Endothelial cell of umbilical vein (primary cell): ENCODE data around the gene SVIL. TPM values are rescaled to one million over a fixed set of nuclear protein-coding genes. Genes with fewer than 3 reads are reported as not detected.

Experiments
- BruUV-seq: library from RNA; stranded (reverse); fragments of 400-500 nt; replicated peaks from 2 replicates; lab custom pipeline; 2021; lab: Mats Ljungman, UMichigan
- CTCF ChIA-PET: fragments of 300-600, 350-600 bp; sonication (Branson Sonifier 250); formaldehyde crosslinking; loops from one replicate; lab custom pipeline; 2021; ENCODE audit warnings: antibody characterized with exemption, inconsistent platforms; lab: Charles Lee
- POLR2A ChIA-PET: fragments of 300-600, 350-600 bp; sonication (Branson Sonifier 250); formaldehyde crosslinking; loops from one replicate; lab custom pipeline; 2021; ENCODE audit warnings: antibody characterized with exemption, inconsistent platforms; lab: Charles Lee
- DNase-seq: peaks from one replicate; pipeline ENCODE4 v3.0.0-alpha.2; 2011; ENCODE audit warnings: low read depth, low spot score
- FAIRE-seq: peaks from 2 replicates; lab custom pipeline; 2011; peaks lifted over from hg19 to GRCh38; lab: Jason Lieb, UNC
- H2AFZ ChIP-seq: 2 replicates; pipeline ENCODE4 v1.6.0; 2012; ENCODE audit warnings: low read depth, low read length, control low read depth, inconsistent platforms
- H3K27ac ChIP-seq: 2 replicates; pipeline ENCODE4 v1.5.1; 2011; ENCODE audit warnings: low read depth, mild to moderate bottlenecking, control low read depth, low read length, moderate library complexity; ENCODE audit not compliant: insufficient read depth
- H3K27me3 ChIP-seq, 2 experiments: 2 replicates each; pipeline versions ENCODE4 v1.6.0 to v1.6.1; 2011; ENCODE audit warnings: low read length in 2 of 2, mixed read lengths in 1 of 2; ENCODE audit not compliant: control insufficient read depth in 2 of 2, insufficient read depth in 2 of 2
- H3K36me3 ChIP-seq, 2 experiments: 2 replicates in 1 of 2; 3 replicates in 1 of 2; pipeline ENCODE4 v1.5.1; 2011; ENCODE audit warnings: low read length in 2 of 2, mild to moderate bottlenecking in 1 of 2, moderate library complexity in 1 of 2; ENCODE audit not compliant: control insufficient read depth in 2 of 2, insufficient read depth in 2 of 2; ENCODE audit errors: extremely low read depth in 1 of 2
- H3K4me1 ChIP-seq: 3 replicates; pipeline ENCODE4 v1.5.1; 2011; ENCODE audit warnings: mild to moderate bottlenecking, low read length; ENCODE audit not compliant: control insufficient read depth, insufficient read depth; ENCODE audit errors: extremely low read depth
- H3K4me2 ChIP-seq: 2 replicates; pipeline ENCODE4 v1.6.1; 2011; ENCODE audit warnings: low read length, control low read depth, mixed read lengths; ENCODE audit not compliant: insufficient read depth
- H3K4me3 ChIP-seq, 3 experiments: fragments of 200-600 bp in 1 of 3; sonication (generic), shearing (Covaris generic) in 1 of 3; replicated peaks in 1 of 3; 2 replicates each; pipeline ENCODE4 v1.5.1; 2011 to 2016; ENCODE audit warnings: control low read depth in 3 of 3, low read length in 3 of 3, mild to moderate bottlenecking in 2 of 3, inconsistent platforms in 1 of 3, low read depth in 1 of 3, moderate library complexity in 1 of 3; ENCODE audit not compliant: insufficient read depth in 1 of 3
- H3K79me2 ChIP-seq: 2 replicates; pipeline ENCODE4 v1.6.0; 2012; ENCODE audit warnings: low read length, inconsistent platforms; ENCODE audit not compliant: control insufficient read depth, insufficient read depth
- H3K9ac ChIP-seq: replicated peaks from 2 replicates; pipeline ENCODE3; 2011; ENCODE audit warnings: low read length, control low read depth; ENCODE audit not compliant: insufficient read depth; ENCODE audit errors: extremely low read depth
- H3K9me1 ChIP-seq: replicated peaks from 3 replicates; pipeline ENCODE4 v1.6.0; 2011; ENCODE audit warnings: mild to moderate bottlenecking, low read length; ENCODE audit not compliant: control insufficient read depth, insufficient read depth; ENCODE audit errors: extremely low read depth
- H3K9me3 ChIP-seq: replicated peaks from 2 replicates; pipeline ENCODE4 v1.5.1; 2012; ENCODE audit warnings: low read length, inconsistent platforms; ENCODE audit not compliant: control insufficient read depth, insufficient read depth
- H4K20me1 ChIP-seq: replicated peaks from 2 replicates; pipeline ENCODE3; 2011; ENCODE audit warnings: mild to moderate bottlenecking, low read length; ENCODE audit not compliant: control insufficient read depth, insufficient read depth; ENCODE audit errors: extremely low read depth
- EZH2 ChIP-seq: IDR thresholded peaks from 2 replicates; pipeline ENCODE4 v1.6.1; 2012; ENCODE audit warnings: borderline replicate concordance, low read depth, mild to moderate bottlenecking, moderate library complexity, low read length, inconsistent platforms; ENCODE audit not compliant: severe bottlenecking
- FOS ChIP-seq: IDR thresholded peaks from 2 replicates; pipeline ENCODE4 v1.6.1; 2011; ENCODE audit warnings: mild to moderate bottlenecking, low read length, moderate library complexity, borderline replicate concordance; ENCODE audit not compliant: insufficient read depth
- GATA2 ChIP-seq: IDR thresholded peaks from 2 replicates; pipeline ENCODE4 v1.7.0; 2011; ENCODE audit warnings: low read depth, mild to moderate bottlenecking, moderate library complexity, mixed read lengths, low read length; ENCODE audit not compliant: insufficient read length, insufficient read depth
- JUN ChIP-seq: IDR thresholded peaks from 2 replicates; pipeline ENCODE4 v1.6.1; 2011; ENCODE audit warnings: borderline replicate concordance, low read depth; ENCODE audit not compliant: insufficient read length, insufficient read depth
- MYC ChIP-seq: IDR thresholded peaks from one replicate; pipeline ENCODE4 v1.6.1; 2011; ENCODE audit warnings: mild to moderate bottlenecking, low read depth, low read length
- POLR2A ChIP-seq: IDR thresholded peaks from 2 replicates; pipeline ENCODE4 v1.6.1; 2012; ENCODE audit warnings: low read depth, mild to moderate bottlenecking, control low read depth, low read length
- POLR2AphosphoS5 ChIP-seq: IDR thresholded peaks from 2 replicates; pipeline ENCODE4 v1.6.1; 2012; ENCODE audit warnings: low read depth, mild to moderate bottlenecking, control low read depth, low read length, moderate library complexity; ENCODE audit not compliant: insufficient read depth
- dilution Hi-C: fragments of 300-500 bp; cut with MboI; formaldehyde crosslinking; loops from one replicate; pipeline ENCODE4 v1.15.0; 2019; ENCODE audit warnings: low sequenced_read_pairs; ENCODE audit not compliant: extremely low pct_ligation_motif_present
- intact Hi-C: fragments of 100-400 bp; cut with micrococcal nuclease; formaldehyde crosslinking; loops from one replicate; pipeline ENCODE4 v1.10.0; 2022
- polyA plus RNA-seq, 4 experiments: library from polyadenylated mRNA; depleted of rRNA in 3 of 4; stranded (reverse) in 3 of 4; unstranded in 1 of 4; fragments of >200 nt; gene quantifications; 2 replicates each; pipeline versions ENCODE4 v1.2.1 to v1.2.3, GENCODE V29; 2011 to 2012; ENCODE audit warnings: missing spikeins in 1 of 4
- total RNA-seq: library from RNA; stranded (reverse); gene quantifications from 2 replicates; pipeline ENCODE4 v1.2.3, GENCODE V29; 2021
- TF ChIP-seq, protein P1 (sequence below): IDR thresholded peaks from 2 replicates; pipeline ENCODE4 v1.6.1; 2011; ENCODE audit not compliant: insufficient read depth, insufficient read length
- TF ChIP-seq, protein P2 (sequence below), 2 donors: IDR thresholded peaks; 1 replicate in 1 of 2; 2 replicates in 1 of 2; pipeline ENCODE4 v1.5.1; 2011; ENCODE audit warnings: low read length in 2 of 2, mild to moderate bottlenecking in 2 of 2, moderate library complexity in 2 of 2, control low read depth in 1 of 2, inconsistent platforms in 1 of 2, low read depth in 1 of 2; ENCODE audit not compliant: insufficient read depth in 1 of 2; ENCODE audit errors: extremely low read depth in 1 of 2

Gene SVIL
- total and polyA plus RNA-seq, 2 donors (not counting 3 experiments of a cell fraction or from before 2014, with no cell fraction given): 22.6 to 70.7 TPM

DNA sequence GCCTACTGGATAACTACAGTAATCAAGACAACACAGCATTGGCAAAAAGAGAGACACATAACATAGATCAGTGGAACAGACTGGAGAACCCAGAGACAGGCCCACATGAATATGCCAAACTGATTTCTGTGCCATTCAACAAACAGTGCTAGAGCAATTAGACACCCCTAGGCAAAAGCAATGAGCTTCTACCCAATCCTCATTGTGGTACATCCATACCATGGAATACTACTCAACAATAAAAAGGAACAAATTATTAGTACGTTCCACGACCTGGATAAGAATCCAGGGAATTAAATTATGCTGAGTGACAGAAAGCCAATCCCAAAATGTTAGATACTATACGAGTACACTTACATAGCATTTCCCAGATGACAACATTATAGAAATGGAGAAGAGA lies 2.8 kb upstream of the SVIL start:
- Histone ChIP-seq H3K9ac (no peak overlapping the region), H3K27ac (no peak overlapping the region), H3K27me3 (no peaks in the 10 kb centered on the region), H3K4me1 (peaks cover 37% of the 10 kb centered on the region), H3K9me3 (no peaks in the 10 kb centered on the region), H3K4me2 (no peak overlapping the region), H3K36me3 (no peaks in the 10 kb centered on the region), H3K4me3 (no peak overlapping the region), H4K20me1 (no peaks in the 10 kb centered on the region), H3K79me2 (peaks cover 2% of the 10 kb centered on the region), H3K9me1 (no peaks in the 10 kb centered on the region), H2AFZ (no peak overlapping the region)
- FAIRE-seq: no peak
- DNase-seq: no peak
- no TSS peak for BruUV-seq
- ChIA-PET POLR2A (no interaction called here), CTCF (interaction anchor here (1.3 to 1.4 kb wide), 2 partner anchors 9 to 11 kb away, joined by 4 to 5 read pairs; no protein-coding TSS in a partner anchor)
- dilution Hi-C loops: no loop called here
- intact Hi-C loops: loop anchor here (5.0 kb wide), 1 partner anchor 40 kb away; no protein-coding TSS in a partner anchor
- no peak for TF ChIP-seq EZH2
- TF ChIP-seq, protein P1, sequence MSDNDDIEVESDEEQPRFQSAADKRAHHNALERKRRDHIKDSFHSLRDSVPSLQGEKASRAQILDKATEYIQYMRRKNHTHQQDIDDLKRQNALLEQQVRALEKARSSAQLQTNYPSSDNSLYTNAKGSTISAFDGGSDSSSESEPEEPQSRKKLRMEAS: no peak
- TF ChIP-seq GATA2: no peak
- TF ChIP-seq JUN: no peak
- no peak for TF ChIP-seq MYC
- TF ChIP-seq, protein P2, sequence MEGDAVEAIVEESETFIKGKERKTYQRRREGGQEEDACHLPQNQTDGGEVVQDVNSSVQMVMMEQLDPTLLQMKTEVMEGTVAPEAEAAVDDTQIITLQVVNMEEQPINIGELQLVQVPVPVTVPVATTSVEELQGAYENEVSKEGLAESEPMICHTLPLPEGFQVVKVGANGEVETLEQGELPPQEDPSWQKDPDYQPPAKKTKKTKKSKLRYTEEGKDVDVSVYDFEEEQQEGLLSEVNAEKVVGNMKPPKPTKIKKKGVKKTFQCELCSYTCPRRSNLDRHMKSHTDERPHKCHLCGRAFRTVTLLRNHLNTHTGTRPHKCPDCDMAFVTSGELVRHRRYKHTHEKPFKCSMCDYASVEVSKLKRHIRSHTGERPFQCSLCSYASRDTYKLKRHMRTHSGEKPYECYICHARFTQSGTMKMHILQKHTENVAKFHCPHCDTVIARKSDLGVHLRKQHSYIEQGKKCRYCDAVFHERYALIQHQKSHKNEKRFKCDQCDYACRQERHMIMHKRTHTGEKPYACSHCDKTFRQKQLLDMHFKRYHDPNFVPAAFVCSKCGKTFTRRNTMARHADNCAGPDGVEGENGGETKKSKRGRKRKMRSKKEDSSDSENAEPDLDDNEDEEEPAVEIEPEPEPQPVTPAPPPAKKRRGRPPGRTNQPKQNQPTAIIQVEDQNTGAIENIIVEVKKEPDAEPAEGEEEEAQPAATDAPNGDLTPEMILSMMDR (IDR thresholded peaks at IDR 0.05; ENCODE audit: extremely low read depth in 1 of 2, insufficient read depth in 1 of 2, low read depth in 1 of 2, low read length in 2 of 2): no peak
- no peak for TF ChIP-seq POLR2A
- TF ChIP-seq FOS: no peak
- TF ChIP-seq POLR2AphosphoS5: no peak
